ENCODE data around the gene KLF16. TPM values are rescaled to one million over a fixed set of nuclear protein-coding genes. Genes with fewer than 3 reads are reported as not detected.
A peak's percentile ranks its signal among the peaks of the same experiment; 100 is the strongest.

KLF16 gene
- total RNA-seq, 1 donor from 2014 or later: 6.4 TPM

DNA sequence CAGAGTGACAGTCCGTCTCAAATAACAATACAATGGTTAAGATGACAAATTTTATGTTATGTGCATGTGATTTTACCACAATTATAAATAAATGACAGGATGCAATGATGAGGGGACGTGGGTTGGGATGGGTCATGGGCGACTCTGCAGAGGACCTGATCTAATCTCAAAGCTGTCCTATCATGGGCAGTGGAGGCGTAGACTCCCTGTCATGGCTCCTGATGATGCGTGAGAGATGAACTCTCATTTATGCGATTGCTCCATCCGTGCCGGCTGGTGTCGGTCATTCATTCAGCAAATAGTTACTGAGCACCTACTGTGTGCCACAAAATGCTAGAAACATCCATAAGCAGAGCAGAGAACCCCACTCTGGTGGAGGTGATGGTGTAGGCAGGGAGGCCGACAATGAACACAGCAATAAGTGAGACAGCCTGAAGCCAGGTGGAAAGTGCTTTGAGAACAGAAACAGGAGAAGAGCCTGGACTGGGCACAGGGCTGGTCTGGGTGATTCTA, 13.4 kb downstream of the KLF16 start:
- H3K36me3 ChIP-seq: peaks cover 4% of the 10 kb centered on the region
- DNase-seq: no peak
- no peaks in the 10 kb centered on the region for H3K27me3 ChIP-seq (ENCODE audit: low read depth)
- no peak overlapping the region for H3K4me3 ChIP-seq
- TF ChIP-seq CTCF (IDR thresholded peaks at IDR 0.05; ENCODE audit: borderline replicate concordance): no peak
- no peak overlapping the region for H3K27ac ChIP-seq (replicated peaks)
- H3K4me1 ChIP-seq: peaks cover 65% of the 10 kb centered on the region
- intact Hi-C loops (cut with micrococcal nuclease): no loop called here
- no peaks in the 10 kb centered on the region for H3K9me3 ChIP-seq (replicated peaks)

DNA sequence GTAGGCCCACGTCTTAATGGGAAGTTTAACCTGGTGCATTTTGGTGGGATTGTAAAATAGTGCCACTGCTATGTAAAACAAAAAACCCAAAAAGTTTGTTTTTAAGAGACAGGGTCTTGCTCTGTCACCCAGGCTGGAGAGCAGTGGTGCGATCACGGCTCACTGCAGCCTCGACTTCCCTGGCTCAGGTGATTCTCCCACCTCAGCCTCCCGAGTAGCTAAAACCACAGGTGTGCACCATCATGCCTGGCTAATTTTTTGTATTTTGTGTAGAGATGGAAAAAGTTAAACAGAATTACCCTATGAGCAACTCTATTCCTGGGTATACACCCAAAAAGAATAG, 14.3 kb downstream of the KLF16 start:
- intact Hi-C loops (cut with micrococcal nuclease): no loop called here
- DNase-seq: no peak
- Histone ChIP-seq H3K27me3 (ENCODE audit: low read depth) (no peaks in the 10 kb centered on the region), H3K27ac (replicated peaks) (peak overlapping the region; percentile 99), H3K9me3 (replicated peaks) (no peaks in the 10 kb centered on the region), H3K4me1 (peaks cover 65% of the 10 kb centered on the region), H3K4me3 (no peak overlapping the region), H3K36me3 (peaks cover 6% of the 10 kb centered on the region)
- TF ChIP-seq CTCF (IDR thresholded peaks at IDR 0.05; ENCODE audit: borderline replicate concordance): no peak

DNA sequence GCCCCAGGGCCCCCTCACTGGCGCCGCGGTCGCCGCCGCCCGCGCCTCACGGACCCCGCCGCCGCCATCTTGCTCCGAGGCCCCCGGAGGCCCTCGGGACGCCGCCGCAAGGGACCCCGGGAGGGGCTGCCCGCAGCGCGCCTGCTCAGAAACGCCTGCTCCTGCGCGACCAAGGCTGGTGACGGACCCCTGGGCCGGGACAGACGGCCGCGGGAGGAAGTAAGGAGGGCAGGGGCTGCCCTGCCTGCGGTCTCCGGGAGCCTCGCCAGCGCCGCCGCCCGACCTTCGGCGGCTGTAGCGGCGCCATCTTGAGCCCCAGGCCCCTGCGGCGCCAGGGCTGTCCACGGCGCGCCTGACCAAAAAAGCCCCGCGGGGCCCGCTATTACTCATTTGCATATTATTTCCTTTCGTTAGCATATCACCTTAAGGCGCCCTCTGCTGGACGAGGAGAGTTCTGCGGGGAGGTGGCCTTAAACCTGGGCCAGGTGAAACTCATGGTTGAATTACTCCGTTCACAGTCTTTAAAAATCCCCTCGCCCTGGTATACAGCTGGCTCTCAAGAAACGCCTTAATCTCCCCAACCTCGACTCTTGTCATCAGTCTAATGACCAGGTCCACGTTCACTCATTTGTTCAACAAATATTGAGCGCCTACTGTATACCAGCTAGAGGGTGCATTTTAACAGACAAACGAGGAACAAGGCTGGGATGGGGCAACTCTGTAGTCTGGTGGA, 14.8 kb downstream of the KLF16 start, which contains the start of gene REXO1:
Gene REXO1, minus strand, starts transcription at position 85 of the 733 bp plus-strand sequence. CDS start 125 bp downstream, outside the sequence.
- peak; percentile 94 for TF ChIP-seq CTCF (IDR thresholded peaks at IDR 0.05; ENCODE audit: borderline replicate concordance)
- H3K4me1 ChIP-seq: peaks cover 65% of the 10 kb centered on the region

DNA sequence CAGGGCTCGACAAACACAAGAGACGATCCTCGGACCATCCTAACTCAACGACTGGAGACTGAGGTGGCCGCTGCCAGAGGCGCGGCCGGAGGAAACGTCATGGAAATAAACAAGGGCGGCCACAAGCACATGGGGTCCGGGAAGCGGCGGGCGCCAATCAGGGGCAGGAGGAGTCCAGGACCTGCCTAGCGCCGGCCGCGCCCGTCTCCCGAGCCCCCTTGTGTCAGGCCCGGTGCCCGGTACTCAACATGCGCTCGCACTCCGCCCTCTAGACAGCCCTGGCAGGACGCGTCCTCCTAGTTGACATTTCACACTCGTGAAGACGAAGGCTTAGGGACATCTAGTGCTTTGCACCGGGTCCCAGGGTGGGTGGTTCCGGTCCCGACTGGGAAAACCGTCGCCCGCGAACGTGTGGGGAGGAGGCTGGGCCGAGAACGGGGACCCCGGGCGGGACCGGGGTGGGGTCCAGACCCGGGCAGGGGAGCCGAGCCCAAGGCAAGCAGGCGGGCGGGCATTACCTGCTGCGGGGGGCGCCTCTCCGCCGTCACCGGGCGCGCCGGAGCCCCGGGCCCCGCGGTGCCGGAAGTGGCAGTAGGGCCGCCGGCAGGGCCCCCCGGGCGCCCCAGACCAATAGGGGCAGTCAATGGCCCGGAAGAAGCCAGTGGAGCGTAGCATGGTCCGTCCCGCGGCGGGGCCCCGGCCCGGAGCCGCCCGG, 15.5 kb downstream of the KLF16 start:
- TF ChIP-seq CTCF (IDR thresholded peaks at IDR 0.05; ENCODE audit: borderline replicate concordance): no peak
- no peak for DNase-seq
- Histone ChIP-seq H3K9me3 (replicated peaks) (no peaks in the 10 kb centered on the region), H3K27me3 (ENCODE audit: low read depth) (no peaks in the 10 kb centered on the region), H3K4me3 (peak overlapping the region; percentile 100), H3K36me3 (peaks cover 6% of the 10 kb centered on the region), H3K27ac (replicated peaks) (peak overlapping the region; percentile 99), H3K4me1 (peaks cover 66% of the 10 kb centered on the region)
- intact Hi-C loops (cut with micrococcal nuclease): no loop called here

More for the DNA sequence above, 14.8 kb downstream of the KLF16 start, which contains the start of gene REXO1:
- Histone ChIP-seq H3K36me3 (peaks cover 6% of the 10 kb centered on the region), H3K4me3 (peak within 1 kb of the TSS; percentile 100), H3K27ac (replicated peaks) (peak within 1 kb of the TSS; percentile 99), H3K27me3 (ENCODE audit: low read depth) (no peaks in the 10 kb centered on the region), H3K9me3 (replicated peaks) (no peaks in the 10 kb centered on the region)
- peak; percentile 96 for DNase-seq
- intact Hi-C loops (cut with micrococcal nuclease): no loop called here

DNA sequence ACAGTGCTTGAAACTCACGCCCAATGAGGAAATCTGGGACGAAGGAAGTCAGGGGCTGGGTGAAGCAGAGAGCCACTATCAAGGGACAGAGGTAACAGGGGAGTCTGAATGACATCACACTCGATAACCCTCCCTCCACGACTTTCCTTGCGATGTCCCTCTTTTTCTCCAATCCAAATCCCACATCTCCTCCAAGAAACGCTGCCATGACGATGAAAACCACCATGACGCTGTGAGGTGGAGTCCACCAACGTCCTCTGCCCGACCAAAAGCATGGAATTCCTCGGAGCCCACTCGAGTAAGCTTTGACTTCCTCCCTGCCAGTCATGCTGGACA, 16.1 kb downstream of the KLF16 start:
- DNase-seq: no peak
- peak overlapping the region; percentile 100 for H3K4me3 ChIP-seq
- intact Hi-C loops (cut with micrococcal nuclease): no loop called here
- no peaks in the 10 kb centered on the region for H3K9me3 ChIP-seq (replicated peaks)
- no peak for TF ChIP-seq CTCF (IDR thresholded peaks at IDR 0.05; ENCODE audit: borderline replicate concordance)
- peaks cover 6% of the 10 kb centered on the region for H3K36me3 ChIP-seq
- peaks cover 66% of the 10 kb centered on the region for H3K4me1 ChIP-seq
- peak overlapping the region; percentile 99 for H3K27ac ChIP-seq (replicated peaks)
- no peaks in the 10 kb centered on the region for H3K27me3 ChIP-seq (ENCODE audit: low read depth)
